OCI-LY7 (cell line): Measurements from ENCODE around the gene RNU1-4. TPM values are rescaled to one million over a fixed set of nuclear protein-coding genes. Genes with fewer than 3 reads are reported as not detected.
"Not testable (repeated sequence)": the region's sequence is repeated elsewhere in the genome, so short reads cannot be mapped to it uniquely, and the experiment has no call there.

ENCODE experiments used
- BruUV-seq: library from RNA; stranded (reverse); fragments of 400-500 nt; replicated peaks from 2 replicates; lab custom pipeline; 2021; lab: Mats Ljungman, UMichigan
- CTCF ChIA-PET: fragments of 300-600 bp; sonication (Branson Sonifier 250); formaldehyde crosslinking; loops from one replicate; lab custom pipeline; 2022; ENCODE audit warnings: antibody characterized with exemption; ENCODE audit not compliant: unreplicated experiment; lab: Charles Lee
- POLR2A ChIA-PET: fragments of 300-600 bp; sonication (Branson Sonifier 250); formaldehyde crosslinking; loops from one replicate; lab custom pipeline; 2022; ENCODE audit warnings: antibody characterized with exemption; lab: Charles Lee
- DNase-seq: peaks from one replicate; pipeline ENCODE4 v3.0.0-alpha.2; 2015; ENCODE audit warnings: low spot score
- H2AFZ ChIP-seq: fragments of 200-600 bp; sonication (generic), shearing (Covaris generic); 2 replicates; pipeline ENCODE4 v1.6.1; 2014; ENCODE audit warnings: mild to moderate bottlenecking, antibody characterized with exemption, low read length, moderate library complexity
- H3K27ac ChIP-seq: fragments of 200-600 bp; sonication (generic); 2 replicates; pipeline ENCODE4 v1.5.1; 2014; ENCODE audit warnings: mixed run types, low read depth, mild to moderate bottlenecking, moderate library complexity, low read length, inconsistent platforms; ENCODE audit not compliant: poor library complexity, severe bottlenecking
- H3K36me3 ChIP-seq: fragments of 200-600 bp; sonication (generic); 2 replicates; pipeline ENCODE4 v1.6.1; 2014; ENCODE audit warnings: mild to moderate bottlenecking, antibody characterized with exemption, low read length, moderate library complexity, mixed read lengths; ENCODE audit not compliant: insufficient read depth
- H3K4me1 ChIP-seq: fragments of 200-600 bp; sonication (generic); 2 replicates; pipeline ENCODE4 v1.5.1; 2014; ENCODE audit warnings: mild to moderate bottlenecking, low read length; ENCODE audit not compliant: insufficient read depth, poor library complexity, severe bottlenecking
- H3K4me2 ChIP-seq: fragments of 200-600 bp; sonication (generic); 2 replicates; pipeline ENCODE4 v1.6.1; 2014; ENCODE audit warnings: mild to moderate bottlenecking, low read length
- H3K4me3 ChIP-seq: fragments of 200-600 bp; sonication (generic); 2 replicates; pipeline ENCODE4 v1.5.1; 2014; ENCODE audit warnings: mild to moderate bottlenecking, low read depth, low read length; ENCODE audit not compliant: poor library complexity, severe bottlenecking
- H3K79me2 ChIP-seq: fragments of 200-600 bp; sonication (generic); 2 replicates; pipeline ENCODE4 v1.6.1; 2016; ENCODE audit warnings: low read depth, mild to moderate bottlenecking, low read length, moderate library complexity, mixed read lengths; ENCODE audit not compliant: insufficient read depth
- H3K9me2 ChIP-seq: fragments of 200-600 bp; sonication (generic); 2 replicates; pipeline ENCODE4 v1.6.1; 2016; ENCODE audit warnings: mild to moderate bottlenecking, low read length, mixed read lengths; ENCODE audit not compliant: insufficient read depth
- H3K9me3 ChIP-seq: fragments of 200-600 bp; sonication (generic); 2 replicates; pipeline ENCODE4 v1.6.1; 2014; ENCODE audit warnings: mild to moderate bottlenecking, mixed run types, low read length, mixed read lengths
- H4K20me1 ChIP-seq: fragments of 200-600 bp; sonication (generic); 2 replicates; pipeline ENCODE4 v1.6.1; 2014; ENCODE audit warnings: mild to moderate bottlenecking, antibody characterized with exemption, low read length, moderate library complexity, mixed read lengths; ENCODE audit not compliant: insufficient read depth
- EZH2phosphoT487 ChIP-seq: fragments of 200-600 bp; sonication (generic); IDR thresholded peaks from 2 replicates; pipeline ENCODE4 v1.6.1; 2018; ENCODE audit warnings: low read depth, borderline replicate concordance, mild to moderate bottlenecking, mixed run types, antibody characterized with exemption, low read length, moderate library complexity, mixed read lengths
- intact Hi-C: fragments of 100-400 bp; cut with micrococcal nuclease; formaldehyde crosslinking; loops from one replicate; pipeline ENCODE4 v1.10.0; 2022; ENCODE audit not compliant: unreplicated experiment
- total RNA-seq, 2 experiments: library from RNA; depleted of rRNA in 1 of 2; stranded (reverse); fragments of >200 nt in 1 of 2; shearing (Covaris generic) in 1 of 2; gene quantifications; 2 replicates each; pipeline ENCODE4 v1.2.3, GENCODE V29; 2014 to 2022
- TF ChIP-seq, protein P1 (sequence below): fragments of 200-600 bp; sonication (generic); conservative IDR thresholded peaks from 2 replicates; pipeline ENCODE4 v1.5.1; 2014; ENCODE audit warnings: mild to moderate bottlenecking, antibody characterized with exemption, low read length, moderate library complexity, mixed read lengths

Gene RNU1-4
- total RNA-seq, 2 experiments from 2014 or later, result under 0.01 to 1,968 TPM

DNA sequence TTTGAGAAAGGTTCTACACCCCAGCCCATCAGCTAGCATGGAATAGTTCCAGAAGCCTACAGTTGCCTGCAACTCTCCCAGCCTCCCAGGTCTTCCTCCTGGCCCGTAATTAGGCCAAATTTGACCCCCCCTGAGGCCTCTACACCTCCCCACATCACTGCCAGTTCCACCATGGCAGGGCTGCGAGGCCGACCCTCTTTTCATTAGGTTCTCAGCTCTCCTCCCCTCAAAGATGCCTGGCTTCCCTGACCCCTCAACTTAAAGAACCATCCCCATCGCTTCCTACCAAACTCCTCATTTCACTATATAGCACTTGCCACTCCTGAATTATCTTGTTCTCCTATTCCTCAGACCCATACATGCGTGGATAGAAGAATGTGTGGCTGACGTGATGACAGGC, 27.3 kb upstream of the RNU1-4 start:
- DNase-seq, result not testable (repeated sequence)

DNA sequence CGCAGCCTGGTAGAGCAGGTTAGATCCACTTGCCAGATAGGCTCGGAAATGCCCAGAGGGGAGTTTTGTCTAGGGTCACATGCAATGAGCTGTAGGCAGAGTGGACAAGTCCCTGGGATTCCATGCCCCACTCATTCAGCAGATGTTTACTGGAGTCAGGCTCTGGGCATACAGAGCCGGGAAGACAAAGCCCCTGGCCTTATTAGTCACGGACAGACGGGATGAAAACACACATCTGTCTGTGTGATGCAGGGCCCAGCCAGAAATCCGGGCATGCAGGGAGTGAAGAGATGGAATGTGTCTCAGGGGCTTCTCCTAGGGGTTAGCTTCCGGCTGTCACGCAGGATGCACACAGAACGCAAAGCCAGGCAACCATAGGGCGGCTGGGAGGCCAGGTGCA, 26.8 kb upstream of the RNU1-4 start:
- H3K9me3 ChIP-seq, CTCF ChIA-PET, BruUV-seq, H3K4me1 ChIP-seq, DNase-seq, H3K79me2 ChIP-seq, H3K9me2 ChIP-seq, H3K4me2 ChIP-seq, POLR2A ChIA-PET, H3K4me3 ChIP-seq, intact Hi-C loops, H2AFZ ChIP-seq, H4K20me1 ChIP-seq, H3K36me3 ChIP-seq, H3K27ac ChIP-seq: not testable (repeated sequence)

More for the DNA sequence above, 27.3 kb upstream of the RNU1-4 start:
- H3K9me2 ChIP-seq, BruUV-seq, H3K4me1 ChIP-seq, H3K36me3 ChIP-seq, H3K27ac ChIP-seq, H2AFZ ChIP-seq, H3K4me3 ChIP-seq, POLR2A ChIA-PET, CTCF ChIA-PET, H4K20me1 ChIP-seq, H3K79me2 ChIP-seq, intact Hi-C loops, H3K9me3 ChIP-seq, H3K4me2 ChIP-seq: not testable (repeated sequence)

- Histone ChIP-seq H3K9me3 (no peaks in the 10 kb centered on the region), H3K36me3 (no peaks in the 10 kb centered on the region), H2AFZ (no peak overlapping the region), H3K4me2 (no peak overlapping the region), H4K20me1 (no peaks in the 10 kb centered on the region), H3K4me1 (no peaks in the 10 kb centered on the region), H3K4me3 (no peak overlapping the region), H3K79me2 (no peaks in the 10 kb centered on the region), H3K9me2 (no peaks in the 10 kb centered on the region), H3K27ac (no peak overlapping the region)
- ChIA-PET CTCF (no interaction called here), POLR2A (no interaction called here)
- TF ChIP-seq EZH2phosphoT487, result no peak
- TF ChIP-seq, protein P1, sequence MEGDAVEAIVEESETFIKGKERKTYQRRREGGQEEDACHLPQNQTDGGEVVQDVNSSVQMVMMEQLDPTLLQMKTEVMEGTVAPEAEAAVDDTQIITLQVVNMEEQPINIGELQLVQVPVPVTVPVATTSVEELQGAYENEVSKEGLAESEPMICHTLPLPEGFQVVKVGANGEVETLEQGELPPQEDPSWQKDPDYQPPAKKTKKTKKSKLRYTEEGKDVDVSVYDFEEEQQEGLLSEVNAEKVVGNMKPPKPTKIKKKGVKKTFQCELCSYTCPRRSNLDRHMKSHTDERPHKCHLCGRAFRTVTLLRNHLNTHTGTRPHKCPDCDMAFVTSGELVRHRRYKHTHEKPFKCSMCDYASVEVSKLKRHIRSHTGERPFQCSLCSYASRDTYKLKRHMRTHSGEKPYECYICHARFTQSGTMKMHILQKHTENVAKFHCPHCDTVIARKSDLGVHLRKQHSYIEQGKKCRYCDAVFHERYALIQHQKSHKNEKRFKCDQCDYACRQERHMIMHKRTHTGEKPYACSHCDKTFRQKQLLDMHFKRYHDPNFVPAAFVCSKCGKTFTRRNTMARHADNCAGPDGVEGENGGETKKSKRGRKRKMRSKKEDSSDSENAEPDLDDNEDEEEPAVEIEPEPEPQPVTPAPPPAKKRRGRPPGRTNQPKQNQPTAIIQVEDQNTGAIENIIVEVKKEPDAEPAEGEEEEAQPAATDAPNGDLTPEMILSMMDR, result no peak
- intact Hi-C loops, result no loop called here
- peak; percentile 1 for DNase-seq
- no TSS peak for BruUV-seq
Observed at GRCh38 chr1:16716691-16717335, 23.5 kb upstream of the RNU1-4 start.
